ENCODE measurements around the gene SYNGR3.
"Not testable (repeated sequence)": the region's sequence is repeated elsewhere in the genome, so short reads cannot be mapped to it uniquely, and the experiment has no call there.

The SYNGR3 gene

GRCh38 chr16:2008009-2008526, 18.3 kb downstream of the SYNGR3 start:
- no peak for DNase-seq (ENCODE audit: low read depth in 2 of 2, low spot score in 1 of 2)

GRCh38 chr16:2008631-2009163, 18.9 kb downstream of the SYNGR3 start:
- DNase-seq (ENCODE audit: low read depth in 2 of 2, low spot score in 1 of 2) = no peak

- no peak for DNase-seq (ENCODE audit: low read depth in 2 of 2, low spot score in 1 of 2)
Measured at GRCh38 chr16:2009164-2009711, 19.5 kb downstream of the SYNGR3 start.

GRCh38 chr16:2009791-2010510, 20.2 kb downstream of the SYNGR3 start, which contains the start of gene ZNF598:
ZNF598 (minus strand) TSS chr16:2009821.
- peak; percentile 47 to 58 for DNase-seq (ENCODE audit: low read depth in 2 of 2, low spot score in 1 of 2)

GRCh38 chr16:2011726-2012125, 22.0 kb downstream of the SYNGR3 start:
- not testable (repeated sequence) for DNase-seq (ENCODE audit: low read depth in 2 of 2, low spot score in 1 of 2)

- no peak for DNase-seq (ENCODE audit: low read depth in 2 of 2, low spot score in 1 of 2)
Measured at GRCh38 chr16:2013527-2013926, 23.8 kb downstream of the SYNGR3 start.

- no peak for DNase-seq (ENCODE audit: low read depth in 2 of 2, low spot score in 1 of 2)
Measured at GRCh38 chr16:2015117-2015946, 25.6 kb downstream of the SYNGR3 start.

- no peak for DNase-seq (ENCODE audit: low read depth in 2 of 2, low spot score in 1 of 2)
Measured at GRCh38 chr16:2015947-2016208, 26.1 kb downstream of the SYNGR3 start.

- no peak for DNase-seq (ENCODE audit: low read depth in 2 of 2, low spot score in 1 of 2)
Measured at GRCh38 chr16:2016407-2016922, 26.7 kb downstream of the SYNGR3 start.

GRCh38 chr16:2019518-2019920, 29.7 kb downstream of the SYNGR3 start, which contains the start of gene NPW:
NPW (plus strand) TSS chr16:2019785.
- no peak for DNase-seq (ENCODE audit: low read depth in 2 of 2, low spot score in 1 of 2)

- DNase-seq (ENCODE audit: low read depth in 2 of 2, low spot score in 1 of 2) = no peak
Measured at GRCh38 chr16:2019921-2020831, 30.4 kb downstream of the SYNGR3 start.

- DNase-seq (ENCODE audit: low read depth in 2 of 2, low spot score in 1 of 2) = no peak
Measured at GRCh38 chr16:2022723-2023091, 32.9 kb downstream of the SYNGR3 start.

- DNase-seq (ENCODE audit: low read depth in 2 of 2, low spot score in 1 of 2) = peak; percentile 89 to 93
Measured at GRCh38 chr16:2023092-2024031, 33.6 kb downstream of the SYNGR3 start.

- DNase-seq (ENCODE audit: low read depth in 2 of 2, low spot score in 1 of 2) = no peak
Measured at GRCh38 chr16:2024032-2024420, 34.3 kb downstream of the SYNGR3 start.

- no peak for DNase-seq (ENCODE audit: low read depth in 2 of 2, low spot score in 1 of 2)
Measured at GRCh38 chr16:2025251-2025650, 35.5 kb downstream of the SYNGR3 start.

GRCh38 chr16:2025878-2026460, 36.2 kb downstream of the SYNGR3 start:
- no peak for DNase-seq (ENCODE audit: low read depth in 2 of 2, low spot score in 1 of 2)

GRCh38 chr16:2026461-2027023, 36.8 kb downstream of the SYNGR3 start, which contains the start of gene NHERF2:
NHERF2 (plus strand) TSS chr16:2026902; CDS start chr16:2027006, 104 bp downstream.
- no peak for DNase-seq (ENCODE audit: low read depth in 2 of 2, low spot score in 1 of 2)

All from stimulated activated CD8-positive, alpha-beta memory T cell treated with anti-CD3 and anti-CD28 coated beads, Interleukin-4, amount 100 ng/mL, for 4 hours (primary cell).